DMS 273 (cell line): ENCODE results near the gene ETS1.
A peak's percentile ranks its signal among the peaks of the same experiment; 100 is the strongest.

Source experiments
- DNase-seq: peaks from one replicate; lab custom pipeline; 2025; ENCODE audit not compliant: unreplicated experiment; lab: John Stamatoyannopoulos, UW

Gene ETS1

GRCh38 chr11:128544471-128545051 lies 42.8 kb downstream of the ETS1 start:
- DNase-seq, result no peak

GRCh38 chr11:128540469-128540868 lies 46.9 kb downstream of the ETS1 start:
- no peak for DNase-seq

GRCh38 chr11:128536506-128536905 lies 50.9 kb downstream of the ETS1 start:
- DNase-seq, result no peak

GRCh38 chr11:128535468-128536457 lies 51.6 kb downstream of the ETS1 start:
- DNase-seq, result no peak

GRCh38 chr11:128533472-128533871 lies 53.9 kb downstream of the ETS1 start:
- DNase-seq, result no peak

GRCh38 chr11:128532572-128533091 lies 54.7 kb downstream of the ETS1 start:
- DNase-seq, result no peak

- peak; percentile 24 for DNase-seq
These were observed 55.3 kb downstream of the ETS1 start for GRCh38 chr11:128532016-128532571.

- no peak for DNase-seq
These were observed 55.8 kb downstream of the ETS1 start for GRCh38 chr11:128531588-128531987.

- DNase-seq, result peak; percentile 5
These were observed 57.0 kb downstream of the ETS1 start for GRCh38 chr11:128530118-128531074.

- no peak for DNase-seq
These were observed 59.1 kb downstream of the ETS1 start for GRCh38 chr11:128528294-128528693.

- DNase-seq, result no peak
These were observed 60.3 kb downstream of the ETS1 start for GRCh38 chr11:128527046-128527445.

- DNase-seq, result no peak
These were observed 61.7 kb downstream of the ETS1 start for GRCh38 chr11:128525411-128526243.

- no peak for DNase-seq
These were observed 63.2 kb downstream of the ETS1 start for GRCh38 chr11:128524172-128524571.

GRCh38 chr11:128523641-128524040 lies 63.7 kb downstream of the ETS1 start:
- DNase-seq, result no peak

- DNase-seq, result no peak
These were observed 64.3 kb downstream of the ETS1 start for GRCh38 chr11:128522943-128523518.

- peak; percentile 92 for DNase-seq
These were observed 65.1 kb downstream of the ETS1 start for GRCh38 chr11:128522055-128522942.

- DNase-seq, result peak; percentile 39
These were observed 65.7 kb downstream of the ETS1 start for GRCh38 chr11:128521682-128522054.

- DNase-seq, result no peak
These were observed 66.3 kb downstream of the ETS1 start for GRCh38 chr11:128520888-128521681.
